ENCODE results near the gene TRPC6.
"Not testable (repeated sequence)": the region's sequence is repeated elsewhere in the genome, so short reads cannot be mapped to it uniquely, and the experiment has no call there.

TRPC6 gene

GRCh38 chr11:101516546-101516945 is 67.3 kb downstream of the TRPC6 start:
- no peak for ATAC-seq

GRCh38 chr11:101511065-101511464 is 72.7 kb downstream of the TRPC6 start:
- ATAC-seq: no peak

DNA sequence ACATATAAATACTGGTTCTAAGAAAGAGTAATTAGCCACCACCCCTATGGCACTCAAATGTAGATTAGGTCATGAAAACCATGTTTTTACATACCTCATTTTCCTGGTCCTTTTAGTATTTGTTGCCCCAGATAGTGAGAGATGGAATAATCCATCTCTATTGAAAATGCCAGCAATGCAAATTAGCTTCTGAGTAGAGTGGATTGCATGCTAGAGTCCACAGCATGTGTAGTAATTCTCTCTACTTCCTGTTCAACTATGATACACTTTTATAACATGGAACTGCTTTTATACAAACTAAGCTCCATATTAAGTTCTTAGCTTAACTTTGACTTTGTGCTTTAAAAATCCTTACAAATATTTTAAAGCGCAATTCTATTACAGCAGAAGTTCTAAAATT is 73.2 kb downstream of the TRPC6 start:
- ATAC-seq: no peak

DNA sequence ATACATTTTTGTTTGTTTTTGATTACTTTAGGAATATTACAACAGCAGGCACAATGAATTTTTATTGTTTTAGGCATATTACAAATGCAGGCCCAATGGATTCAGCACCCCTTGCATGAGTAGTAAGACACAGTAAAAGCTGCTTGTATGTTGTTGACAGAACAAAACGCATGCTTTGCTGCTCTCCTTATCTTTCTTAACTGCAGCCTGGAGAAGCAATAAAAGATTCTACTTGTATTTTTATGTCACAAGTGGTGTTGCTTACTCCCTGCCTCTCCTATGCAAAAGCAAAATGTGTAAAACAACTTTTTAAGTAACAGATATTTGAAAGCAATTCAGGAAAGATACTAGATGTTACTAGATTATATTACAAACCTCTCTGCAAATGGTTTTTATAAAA is 73.9 kb downstream of the TRPC6 start:
- ATAC-seq: no peak

GRCh38 chr11:101508370-101508769 is 75.4 kb downstream of the TRPC6 start:
- ATAC-seq: no peak

- ATAC-seq: no peak
Observed at GRCh38 chr11:101498891-101499290, 84.9 kb downstream of the TRPC6 start.

DNA sequence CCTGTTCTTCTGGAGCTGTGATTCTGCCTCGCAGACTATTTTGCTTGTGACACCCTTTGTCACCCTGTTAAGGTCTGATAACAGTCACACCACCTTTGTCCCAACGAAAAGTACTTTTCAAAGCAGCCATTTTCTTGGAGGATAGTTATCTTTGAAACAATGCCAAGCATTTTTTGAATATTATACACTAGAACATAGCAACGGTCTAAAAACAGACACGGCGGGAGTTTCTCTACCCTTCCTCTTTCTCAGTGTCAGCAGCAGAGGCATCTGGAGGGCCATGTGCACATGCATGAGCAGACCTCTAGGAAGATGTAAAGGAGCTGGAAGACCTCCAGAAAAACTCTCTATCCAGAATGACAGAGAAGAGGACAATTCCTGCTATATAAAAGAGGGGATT is 86.5 kb downstream of the TRPC6 start:
- no peak for ATAC-seq

- ATAC-seq: no peak
Observed at GRCh38 chr11:101487775-101488174, 96.0 kb downstream of the TRPC6 start.

- ATAC-seq: no peak
Observed at GRCh38 chr11:101482556-101483124, 101.2 kb downstream of the TRPC6 start.

GRCh38 chr11:101478587-101479369 is 105.0 kb downstream of the TRPC6 start:
- ATAC-seq: no peak

DNA sequence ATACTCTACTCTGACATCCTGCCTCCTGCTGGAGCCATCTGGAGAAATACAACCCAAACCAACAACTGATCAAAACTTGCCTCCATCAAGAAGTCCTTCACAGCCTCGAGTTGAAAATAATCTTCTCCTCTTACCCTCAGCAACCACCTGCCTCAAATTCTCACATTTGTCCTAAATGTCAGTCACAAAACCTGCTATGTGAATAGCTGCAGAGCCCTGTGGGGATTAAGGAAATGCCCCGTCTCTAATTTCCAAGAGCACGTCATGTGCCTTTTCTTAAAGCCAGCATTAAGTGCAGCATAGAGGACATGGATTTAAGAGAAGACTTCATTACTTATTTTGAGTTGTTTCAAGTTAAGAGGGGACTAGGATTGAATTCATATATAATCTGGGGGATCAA is 105.9 kb downstream of the TRPC6 start:
- ATAC-seq: no peak

GRCh38 chr11:101476191-101476590 is 107.6 kb downstream of the TRPC6 start:
- ATAC-seq: no peak

DNA sequence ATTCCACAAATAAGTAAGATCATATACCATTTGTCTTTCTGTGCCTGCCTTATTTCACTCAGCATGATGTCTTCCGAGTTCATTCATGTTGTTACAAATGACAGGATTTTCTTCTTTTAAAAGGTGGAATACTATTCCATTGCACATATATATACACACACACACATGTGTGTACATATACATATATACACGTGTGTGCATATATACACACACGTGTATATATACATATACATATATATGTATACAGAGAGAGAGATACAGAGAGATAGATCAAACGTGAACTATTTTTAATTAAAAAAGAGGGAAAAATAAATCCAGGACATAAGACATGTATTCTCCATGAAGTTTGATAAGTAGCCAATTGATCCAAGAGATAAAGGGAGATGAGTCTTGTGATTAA is 108.1 kb downstream of the TRPC6 start:
- no peak for ATAC-seq

- no peak for ATAC-seq
Observed at GRCh38 chr11:101474666-101475065, 109.1 kb downstream of the TRPC6 start.

DNA sequence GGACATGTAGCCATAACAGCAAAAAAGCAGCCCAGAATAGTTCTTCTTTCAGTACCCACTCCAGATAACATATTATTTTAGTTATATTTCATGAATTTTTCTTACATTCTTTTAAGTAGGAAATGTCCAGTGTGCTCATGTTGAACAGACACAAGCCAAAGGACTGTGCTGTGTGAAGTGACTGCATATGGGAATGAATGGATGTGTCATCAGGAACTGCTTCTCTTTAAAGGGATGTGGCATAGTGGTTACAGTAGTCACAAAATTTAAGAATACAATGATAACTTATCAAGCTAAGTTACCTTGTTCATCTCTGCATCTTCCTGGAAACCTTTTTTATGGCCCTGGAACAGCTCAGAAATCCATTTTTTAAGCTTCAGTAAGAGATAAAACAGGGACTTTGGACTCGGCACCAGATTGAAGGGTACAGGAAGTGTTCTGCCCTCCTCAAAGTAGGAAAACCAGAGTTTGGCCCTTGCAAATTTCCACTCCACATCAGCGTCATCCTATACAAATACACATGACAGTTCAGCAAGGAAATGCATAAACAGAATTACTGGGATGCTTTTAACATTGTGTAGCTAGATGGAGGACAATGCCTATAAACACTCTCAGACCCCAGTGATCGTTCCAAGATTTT is 112.8 kb downstream of the TRPC6 start:
- no peak for ATAC-seq

- ATAC-seq: no peak
Observed at GRCh38 chr11:101470419-101470818, 113.4 kb downstream of the TRPC6 start.

- no peak for ATAC-seq
Observed at GRCh38 chr11:101466352-101466751, 117.5 kb downstream of the TRPC6 start.

- not testable (repeated sequence) for ATAC-seq
Observed at GRCh38 chr11:101464388-101464787, 119.4 kb downstream of the TRPC6 start.

DNA sequence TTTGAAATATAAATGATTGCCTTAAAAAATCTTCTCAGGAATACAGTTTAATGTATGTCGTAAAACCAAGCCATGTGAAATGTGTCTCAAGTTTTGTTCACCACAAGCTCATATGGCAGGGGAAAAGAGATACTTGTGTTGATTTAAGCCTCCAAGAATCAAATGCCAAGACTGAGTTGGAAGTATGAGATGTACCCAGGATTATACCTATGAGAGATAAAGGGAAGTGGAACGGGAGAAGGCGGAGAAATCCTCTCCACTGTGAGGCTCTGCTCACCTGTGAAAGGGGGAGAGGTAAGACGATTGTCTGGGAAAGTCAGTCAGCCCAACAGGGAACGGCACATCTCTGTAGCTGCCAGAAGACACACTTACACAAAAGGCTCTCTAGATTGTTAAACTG is 124.8 kb downstream of the TRPC6 start:
- no peak for ATAC-seq

DNA sequence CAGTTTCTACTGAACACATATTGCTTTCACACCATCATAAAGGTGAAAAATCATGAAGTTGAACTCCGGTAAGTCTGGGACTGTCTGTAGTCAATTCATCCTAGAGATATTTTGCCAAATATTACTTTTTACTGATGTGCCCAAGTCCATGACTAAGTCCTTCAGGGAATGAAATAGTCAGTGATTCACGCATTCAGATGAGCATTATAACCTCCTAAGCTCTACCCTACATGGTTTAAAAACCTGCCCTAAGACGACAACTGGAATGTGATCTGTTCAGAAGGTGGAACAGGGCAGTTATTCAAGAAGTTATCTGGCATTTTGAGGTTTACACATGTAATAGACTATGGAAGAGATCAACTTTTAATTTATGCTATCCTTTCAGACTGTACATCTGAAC is 125.6 kb downstream of the TRPC6 start:
- no peak for ATAC-seq

DNA sequence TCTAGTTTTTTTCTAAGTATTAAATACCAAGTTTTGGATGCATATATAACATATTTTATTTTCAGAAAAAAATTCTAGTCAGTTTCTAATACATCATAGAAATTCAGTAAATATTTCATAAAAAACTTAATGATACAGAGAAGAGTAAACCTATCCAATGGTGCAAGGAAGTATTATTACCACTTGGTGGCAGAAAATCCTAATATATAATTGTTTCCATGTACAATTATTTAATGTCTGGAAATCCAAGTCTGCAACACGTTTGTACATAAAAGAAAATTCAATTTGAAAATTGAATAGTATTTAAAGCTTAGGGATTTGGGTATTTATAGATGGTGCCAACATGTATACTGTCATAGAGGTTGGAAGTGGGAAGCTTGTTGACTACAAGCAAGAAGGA is 127.0 kb downstream of the TRPC6 start:
- ATAC-seq: no peak

- no peak for ATAC-seq
Observed at GRCh38 chr11:101453682-101454081, 130.1 kb downstream of the TRPC6 start.

DNA sequence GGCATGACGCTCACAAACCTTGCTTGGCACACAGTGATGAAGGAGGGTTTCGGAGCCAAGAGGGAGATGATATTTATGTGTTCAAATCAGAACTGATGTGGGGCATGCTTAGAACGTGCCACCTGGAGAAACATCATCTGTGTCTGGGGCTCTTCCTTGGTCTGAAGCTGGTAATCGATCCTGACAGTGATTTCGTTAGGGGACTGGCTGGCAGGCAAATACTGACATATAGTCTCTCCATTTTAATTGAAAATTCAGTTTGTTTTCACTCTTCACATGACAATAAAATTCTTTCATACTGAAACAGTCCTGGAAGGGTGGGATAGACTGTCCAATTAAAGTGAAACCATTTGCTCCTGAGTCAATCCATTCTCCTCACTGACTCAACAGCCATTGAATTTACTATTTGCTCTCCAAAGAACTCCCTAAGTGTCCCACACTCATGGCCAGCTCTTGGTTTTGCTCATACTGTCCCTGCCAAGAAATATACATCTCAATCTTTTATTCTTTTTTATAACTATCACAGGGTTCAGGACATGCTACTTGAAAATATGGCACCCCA is 134.8 kb downstream of the TRPC6 start:
- no peak for ATAC-seq

DNA sequence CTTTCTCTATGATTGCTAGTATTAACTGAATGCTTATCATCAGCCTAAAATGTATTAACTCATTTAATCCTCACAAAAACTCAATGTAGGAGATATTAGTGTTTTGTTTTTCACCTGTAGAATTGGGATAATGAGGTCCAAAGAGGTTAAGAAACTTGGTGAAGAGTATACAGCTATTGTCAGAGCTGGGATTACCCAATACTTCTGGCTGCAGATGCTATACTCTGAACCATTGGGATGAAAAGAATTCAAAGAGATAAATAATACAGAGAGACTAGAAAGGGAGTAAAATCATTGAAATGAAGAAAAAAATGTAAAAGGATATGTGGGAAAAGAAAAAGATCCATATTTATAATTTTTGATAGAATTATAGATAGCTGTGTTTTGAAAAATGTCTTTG is 137.1 kb downstream of the TRPC6 start:
- no peak for ATAC-seq

Measured in activated CD4-positive, CD25-positive, alpha-beta regulatory T cell treated with anti-CD3 and anti-CD28 coated beads, Interleukin-2, amount 50 U/mL, for 24 hours (primary cell).